Chondrocyte (in vitro differentiated cells): ENCODE measurements around the gene UBE2H. TPM values are rescaled to one million over a fixed set of nuclear protein-coding genes. Genes with fewer than 3 reads are reported as not detected.
"Not testable (repeated sequence)": the region's sequence is repeated elsewhere in the genome, so short reads cannot be mapped to it uniquely, and the experiment has no call there.

ENCODE experiments used
- DNase-seq: peaks from one replicate; pipeline ENCODE4 v3.0.0; 2021; ENCODE audit warnings: mixed read lengths, low spot score
- H3K27ac Mint-ChIP-seq: one replicate; pipeline ENCODE4 v1.8.0; 2021; ENCODE audit warnings: mild to moderate bottlenecking, moderate library complexity, mixed read lengths; ENCODE audit not compliant: unreplicated experiment
- H3K27me3 Mint-ChIP-seq: 2 replicates; pipeline ENCODE4 v1.8.0; 2021; ENCODE audit warnings: low read depth, mixed read lengths
- H3K36me3 Mint-ChIP-seq: 2 replicates; pipeline ENCODE4 v1.8.0; 2021; ENCODE audit warnings: low read depth, mixed read lengths
- H3K4me1 Mint-ChIP-seq: 2 replicates; pipeline ENCODE4 v1.8.0; 2021; ENCODE audit warnings: low read depth, mild to moderate bottlenecking, mixed read lengths
- H3K4me3 Mint-ChIP-seq: one replicate; pipeline ENCODE4 v1.8.0; 2021; ENCODE audit warnings: mild to moderate bottlenecking, moderate library complexity, mixed read lengths; ENCODE audit not compliant: unreplicated experiment
- H3K9me3 Mint-ChIP-seq: 2 replicates; pipeline ENCODE4 v1.8.0; 2021; ENCODE audit warnings: low read depth, mixed read lengths
- total RNA-seq: library from RNA; stranded (reverse); gene quantifications from 3 replicates; pipeline ENCODE4 v1.2.1, GENCODE V29; 2021
- TF ChIP-seq, protein P1 (sequence below): fragments of 200-600 bp; sonication (generic); IDR thresholded peaks from 2 replicates; pipeline ENCODE4 v1.5.0; 2021; ENCODE audit warnings: antibody characterized with exemption, mild to moderate bottlenecking, moderate library complexity

Gene UBE2H
- total RNA-seq, 1 donor from 2014 or later, result 167 TPM

DNA sequence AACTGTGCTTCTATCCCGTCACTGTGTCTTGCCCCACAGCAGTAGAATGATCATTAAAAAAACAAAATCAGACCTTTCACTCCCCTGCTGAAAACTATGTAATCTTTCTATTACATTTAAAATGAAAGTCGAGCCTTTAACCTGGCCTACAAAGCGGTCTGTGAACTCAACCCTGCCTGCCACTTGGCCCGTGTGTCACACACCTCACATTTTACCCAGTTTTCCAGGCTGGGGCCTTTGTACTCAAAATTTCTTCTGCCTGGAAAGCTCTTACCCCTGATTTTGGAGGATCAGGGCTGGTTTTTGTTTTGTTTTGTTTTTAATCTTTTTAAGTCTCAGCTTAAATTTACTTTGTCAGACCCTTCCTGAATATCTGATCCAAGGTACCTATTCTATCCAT lies 82.1 kb downstream of the UBE2H start:
- Mint-ChIP-seq H3K27ac (peak overlapping the region; percentile 52), H3K4me3 (no peak overlapping the region), H3K4me1 (peaks cover 62% of the 10 kb centered on the region), H3K27me3 (no peaks in the 10 kb centered on the region), H3K9me3 (no peaks in the 10 kb centered on the region), H3K36me3 (peaks cover 16% of the 10 kb centered on the region)
- TF ChIP-seq, protein P1, sequence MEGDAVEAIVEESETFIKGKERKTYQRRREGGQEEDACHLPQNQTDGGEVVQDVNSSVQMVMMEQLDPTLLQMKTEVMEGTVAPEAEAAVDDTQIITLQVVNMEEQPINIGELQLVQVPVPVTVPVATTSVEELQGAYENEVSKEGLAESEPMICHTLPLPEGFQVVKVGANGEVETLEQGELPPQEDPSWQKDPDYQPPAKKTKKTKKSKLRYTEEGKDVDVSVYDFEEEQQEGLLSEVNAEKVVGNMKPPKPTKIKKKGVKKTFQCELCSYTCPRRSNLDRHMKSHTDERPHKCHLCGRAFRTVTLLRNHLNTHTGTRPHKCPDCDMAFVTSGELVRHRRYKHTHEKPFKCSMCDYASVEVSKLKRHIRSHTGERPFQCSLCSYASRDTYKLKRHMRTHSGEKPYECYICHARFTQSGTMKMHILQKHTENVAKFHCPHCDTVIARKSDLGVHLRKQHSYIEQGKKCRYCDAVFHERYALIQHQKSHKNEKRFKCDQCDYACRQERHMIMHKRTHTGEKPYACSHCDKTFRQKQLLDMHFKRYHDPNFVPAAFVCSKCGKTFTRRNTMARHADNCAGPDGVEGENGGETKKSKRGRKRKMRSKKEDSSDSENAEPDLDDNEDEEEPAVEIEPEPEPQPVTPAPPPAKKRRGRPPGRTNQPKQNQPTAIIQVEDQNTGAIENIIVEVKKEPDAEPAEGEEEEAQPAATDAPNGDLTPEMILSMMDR, result no peak
- DNase-seq, result no peak

DNA sequence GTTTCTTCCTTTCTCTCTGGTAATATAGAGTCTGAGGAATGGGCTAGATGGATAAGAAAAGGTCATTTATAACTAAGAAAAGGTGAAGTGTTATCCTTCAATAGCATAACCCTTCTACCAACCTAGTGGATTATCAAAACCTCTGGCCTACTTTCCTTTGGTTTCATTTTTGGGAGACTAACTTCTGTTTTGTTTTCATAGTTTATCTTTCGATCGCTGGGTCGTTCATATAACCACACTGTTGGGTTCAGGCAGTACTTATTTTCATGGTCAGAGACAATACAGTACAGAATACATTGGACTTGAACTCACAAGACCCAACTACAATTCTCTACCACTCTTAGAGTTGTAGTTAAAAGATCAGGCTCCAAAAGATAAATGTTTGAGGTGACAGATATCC lies 86.5 kb downstream of the UBE2H start:
- Mint-ChIP-seq H3K36me3 (peaks cover 10% of the 10 kb centered on the region), H3K27me3 (no peaks in the 10 kb centered on the region), H3K27ac (peak overlapping the region; percentile 95), H3K4me1 (peaks cover 85% of the 10 kb centered on the region), H3K4me3 (no peak overlapping the region), H3K9me3 (no peaks in the 10 kb centered on the region)
- no peak for DNase-seq
- TF ChIP-seq, protein P1, result no peak

DNA sequence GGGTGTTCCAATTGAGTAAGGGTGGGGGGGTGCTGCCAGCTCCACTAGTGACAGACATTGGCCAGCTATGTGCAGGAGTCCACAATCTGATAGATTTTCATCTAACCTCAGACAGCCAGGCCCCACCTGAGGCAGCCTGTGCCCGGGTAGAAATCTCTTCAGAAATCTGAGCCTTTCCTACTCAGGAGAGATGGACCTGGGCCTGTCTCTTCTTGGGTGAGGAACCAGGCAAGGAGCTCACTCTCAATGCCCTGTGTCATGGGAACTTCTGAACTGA lies 86.9 kb downstream of the UBE2H start:
- Mint-ChIP-seq H3K27ac (peak overlapping the region; percentile 95), H3K36me3 (peaks cover 10% of the 10 kb centered on the region), H3K27me3 (no peaks in the 10 kb centered on the region), H3K4me1 (peaks cover 84% of the 10 kb centered on the region), H3K9me3 (no peaks in the 10 kb centered on the region), H3K4me3 (no peak overlapping the region)
- no peak for DNase-seq
- TF ChIP-seq, protein P1, result no peak

DNA sequence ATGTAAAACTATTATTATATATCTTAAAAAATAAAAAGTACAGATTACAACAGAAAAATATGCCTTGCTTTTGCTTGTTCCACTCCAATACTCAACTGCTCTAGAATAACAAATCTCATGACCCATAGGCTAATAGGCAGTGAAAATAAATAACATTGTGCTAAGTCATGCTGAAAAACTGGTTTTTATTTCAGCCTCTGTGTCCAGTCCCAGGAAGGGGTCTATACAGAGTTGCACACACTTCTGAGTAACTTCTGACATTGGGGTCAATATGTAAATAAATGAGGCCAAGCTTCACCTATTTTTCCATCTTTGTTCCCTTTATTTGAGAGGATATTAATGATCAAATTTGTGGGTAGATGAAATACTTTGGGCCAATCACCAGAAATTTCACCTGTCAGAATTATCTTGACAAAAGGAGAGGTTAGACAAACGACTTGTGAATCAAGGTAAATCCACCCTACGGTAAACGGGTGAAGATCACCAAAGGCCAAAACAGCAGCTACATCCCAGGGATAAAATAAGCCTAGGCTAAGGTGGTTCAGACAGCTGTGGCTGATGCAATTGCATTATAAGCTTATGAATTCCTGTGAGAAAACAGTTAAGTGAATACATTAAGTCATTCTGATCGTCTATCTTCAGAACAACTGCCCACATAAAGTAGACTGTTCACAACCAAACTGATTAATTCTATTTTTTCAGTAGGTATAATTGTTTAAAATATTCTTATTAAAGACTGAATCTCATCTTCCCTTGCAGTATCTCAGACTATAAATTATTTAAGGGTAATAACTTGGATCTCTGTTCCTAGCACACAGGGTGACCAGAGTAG lies 87.5 kb downstream of the UBE2H start:
- H3K4me3 Mint-ChIP-seq, result peak overlapping the region; percentile 6
- H3K4me1 Mint-ChIP-seq, result peaks cover 83% of the 10 kb centered on the region
- peak overlapping the region; percentile 95 for H3K27ac Mint-ChIP-seq
- no peaks in the 10 kb centered on the region for H3K9me3 Mint-ChIP-seq
- H3K36me3 Mint-ChIP-seq, result peaks cover 10% of the 10 kb centered on the region
- TF ChIP-seq, protein P1, result no peak
- no peaks in the 10 kb centered on the region for H3K27me3 Mint-ChIP-seq
- DNase-seq, result no peak

DNA sequence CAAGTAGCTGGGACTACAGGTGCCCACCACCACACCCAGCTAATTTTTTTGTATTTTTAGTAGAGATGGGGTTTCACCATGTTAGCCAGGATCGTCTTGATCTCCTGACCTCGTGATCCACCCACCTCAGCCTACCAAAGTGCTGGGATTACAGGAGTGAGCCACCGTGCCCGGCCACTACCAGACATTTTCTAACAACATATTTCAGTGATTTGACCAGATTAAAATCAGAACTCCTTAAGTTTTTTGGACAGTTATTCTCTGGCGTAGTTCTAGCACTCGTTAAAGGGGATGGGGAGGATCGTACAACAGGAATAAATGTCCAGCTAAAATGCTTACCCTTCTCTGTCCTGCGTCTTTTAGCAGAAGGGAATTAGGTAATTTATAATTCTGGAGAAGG lies 88.1 kb downstream of the UBE2H start:
- H3K27me3 Mint-ChIP-seq, H3K9me3 Mint-ChIP-seq, H3K4me3 Mint-ChIP-seq, H3K36me3 Mint-ChIP-seq, DNase-seq: not testable (repeated sequence)
- Mint-ChIP-seq H3K27ac (peak overlapping the region; percentile 95), H3K4me1 (peaks cover 83% of the 10 kb centered on the region)

DNA sequence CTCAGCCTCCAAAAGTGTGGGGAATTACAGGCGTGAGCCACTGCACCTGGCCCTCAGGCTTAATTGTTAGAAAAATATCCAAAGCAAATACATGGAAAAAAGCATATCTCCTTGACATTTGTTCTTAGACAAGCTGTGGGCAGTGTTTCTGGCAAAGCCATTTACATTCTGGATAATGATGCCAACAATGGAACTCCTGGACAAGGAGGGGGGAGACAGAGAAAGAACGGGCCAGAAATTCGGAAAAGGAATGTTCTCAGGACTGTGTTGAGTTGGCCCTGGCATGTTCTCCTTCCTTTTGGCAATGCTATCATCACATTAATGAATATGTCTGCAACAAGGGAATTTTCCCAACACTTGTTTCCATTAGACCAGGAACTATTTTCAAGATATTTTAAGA lies 88.7 kb downstream of the UBE2H start:
- Mint-ChIP-seq H3K9me3 (no peaks in the 10 kb centered on the region), H3K36me3 (peaks cover 1% of the 10 kb centered on the region), H3K4me1 (peaks cover 85% of the 10 kb centered on the region), H3K4me3 (no peak overlapping the region), H3K27me3 (no peaks in the 10 kb centered on the region), H3K27ac (peak overlapping the region; percentile 95)
- TF ChIP-seq, protein P1, result no peak
- no peak for DNase-seq
